Sigmoid colon (tissue), 7 donors: ENCODE data around the gene UBA6. TPM values are rescaled to one million over a fixed set of nuclear protein-coding genes. Genes with fewer than 3 reads are reported as not detected.

ENCODE experiments used
- DNase-seq: peaks from one replicate; pipeline ENCODE4 v3.0.0-alpha.2; 2019
- H3K27ac ChIP-seq, 4 donors: fragments of 200-600 bp; sonication (generic); one replicate each; pipeline ENCODE4 v1.5.1; 2016 to 2019; ENCODE audit warnings: mild to moderate bottlenecking in 1 of 4
- H3K27me3 ChIP-seq, 3 donors: fragments of 200-600 bp; sonication (generic); one replicate each; pipeline ENCODE4 v1.5.1; 2019; ENCODE audit warnings: mild to moderate bottlenecking in 1 of 3
- H3K36me3 ChIP-seq, 4 donors: fragments of 200-600 bp; sonication (generic); one replicate each; pipeline ENCODE4 v1.5.1; 2016 to 2019
- H3K4me1 ChIP-seq, 4 donors: fragments of 200-600 bp; sonication (generic); one replicate each; pipeline ENCODE4 v1.5.1; 2017 to 2019
- H3K4me3 ChIP-seq, 4 donors: fragments of 200-600 bp; sonication (generic); one replicate each; pipeline ENCODE4 v1.5.1; 2017 to 2019; ENCODE audit warnings: mild to moderate bottlenecking in 2 of 4, moderate library complexity in 1 of 4
- H3K9me3 ChIP-seq, 4 donors: fragments of 200-600 bp in 3 of 4; sonication (generic) in 3 of 4; one replicate each; pipeline versions ENCODE4 v1.5.1 to v1.6.1; 2013 to 2019
- EP300 ChIP-seq, 4 donors: sonication (generic); formaldehyde crosslinking; IDR thresholded peaks; one replicate each; pipeline ENCODE4 v1.6.1; 2017; ENCODE audit warnings: antibody characterized with exemption in 4 of 4
- POLR2A ChIP-seq, 2 donors: fragments of 450-650 bp; IDR thresholded peaks; one replicate each; pipeline ENCODE4 v1.6.1; 2016; ENCODE audit warnings: antibody characterized with exemption in 2 of 2, mild to moderate bottlenecking in 2 of 2, moderate library complexity in 2 of 2
- POLR2AphosphoS5 ChIP-seq, 4 donors: sonication (generic); formaldehyde crosslinking; IDR thresholded peaks; one replicate each; pipeline ENCODE4 v1.6.1; 2017; ENCODE audit warnings: antibody characterized with exemption in 4 of 4
- WGBS, 2 donors: extraction: QIAGEN DNeasy Blood & Tissue Kit; methylation state at CpG; one replicate each; pipeline ENCODE4 v1.1.7; 2013; 5-methylcytosine and 5-hydroxymethylcytosine counted together
- intact Hi-C: fragments of 100-400 bp; cut with DNase I; formaldehyde crosslinking; loops from one replicate; pipeline ENCODE4 v1.15.1; 2023
- polyA plus RNA-seq, 3 donors: library from polyadenylated mRNA; stranded (reverse); fragments of 200-250 nt; gene quantifications; one replicate each; pipeline ENCODE4 v1.2.3, GENCODE V29; 2013
- total RNA-seq, 4 donors: library from RNA; depleted of rRNA; stranded (reverse); fragments of >200 nt; gene quantifications; one replicate each; pipeline ENCODE4 v1.1.0, GENCODE V29; 2016
- TF ChIP-seq, protein P1 (sequence below), 4 experiments: fragments of 450-650 bp in 3 of 4; fragments of 200-600 bp in 1 of 4; IDR thresholded peaks; one replicate each; pipeline ENCODE4 v1.5.1; 2016 to 2019; ENCODE audit warnings: antibody characterized with exemption in 4 of 4, mild to moderate bottlenecking in 3 of 4, moderate library complexity in 2 of 4
- donor health status: healthy with polysubstance abuse.
- donor health status: Bipolar disorder and iron deficiency.
- donor health status: healthy.

UBA6 gene
- 10 to 100 TPM; 22.8 to 85.0 (median 28.5) TPM for total RNA-seq
- 10 to 100 TPM in 2 of 3 donors, 1 to 10 TPM in 1; 4.2 to 17.9 (median 14.1) TPM for polyA plus RNA-seq

DNA sequence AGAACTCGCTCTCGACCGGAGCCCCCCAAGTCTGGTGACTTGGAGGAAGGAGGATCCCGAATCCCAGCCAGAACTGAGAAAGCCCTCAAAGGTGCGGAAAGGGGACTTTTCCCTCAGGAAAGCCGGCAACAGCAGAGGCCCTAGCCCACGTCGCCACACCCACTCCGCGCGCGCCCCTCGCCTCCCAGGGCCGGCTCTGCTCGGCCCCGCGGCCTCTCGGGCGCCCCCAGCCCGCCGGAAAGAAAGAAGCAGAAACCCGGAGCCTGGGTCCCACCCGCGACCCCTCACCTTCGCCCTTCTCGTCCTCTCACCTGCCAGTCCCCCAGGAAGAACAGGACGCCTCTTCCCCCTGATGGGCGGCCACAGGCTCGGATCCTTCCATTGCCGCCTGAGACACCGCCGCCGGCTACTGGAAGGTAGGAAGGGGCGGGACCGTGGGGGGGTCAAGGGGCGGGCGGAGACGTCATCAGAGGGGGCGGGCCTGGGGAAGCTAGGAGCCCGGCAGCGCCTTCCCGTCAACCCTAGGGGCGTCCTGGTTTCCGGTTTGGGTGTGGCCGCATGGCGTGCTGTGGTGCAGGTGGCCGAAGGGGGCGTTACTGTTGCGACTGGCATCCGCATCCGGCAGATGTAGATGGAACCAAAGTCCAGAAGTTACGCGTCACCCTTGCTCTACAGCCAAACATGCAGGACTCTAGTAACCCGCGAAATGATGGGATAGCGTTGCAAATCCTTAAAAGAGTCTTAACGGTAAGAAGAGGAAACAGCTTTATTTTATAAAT is at the start of gene UBA6:
Gene UBA6 (minus strand): TSS at position 418 of the 779 bp plus-strand sequence. CDS start 36 bp downstream, at position 382.
- H3K4me3 ChIP-seq, result peak within 1 kb of the TSS; percentile 48 to 92 (median 80)
- peaks cover 0 to 23% (median 14%) of the 10 kb centered on the region in 4 donors for H3K4me1 ChIP-seq
- TF ChIP-seq, protein P1, sequence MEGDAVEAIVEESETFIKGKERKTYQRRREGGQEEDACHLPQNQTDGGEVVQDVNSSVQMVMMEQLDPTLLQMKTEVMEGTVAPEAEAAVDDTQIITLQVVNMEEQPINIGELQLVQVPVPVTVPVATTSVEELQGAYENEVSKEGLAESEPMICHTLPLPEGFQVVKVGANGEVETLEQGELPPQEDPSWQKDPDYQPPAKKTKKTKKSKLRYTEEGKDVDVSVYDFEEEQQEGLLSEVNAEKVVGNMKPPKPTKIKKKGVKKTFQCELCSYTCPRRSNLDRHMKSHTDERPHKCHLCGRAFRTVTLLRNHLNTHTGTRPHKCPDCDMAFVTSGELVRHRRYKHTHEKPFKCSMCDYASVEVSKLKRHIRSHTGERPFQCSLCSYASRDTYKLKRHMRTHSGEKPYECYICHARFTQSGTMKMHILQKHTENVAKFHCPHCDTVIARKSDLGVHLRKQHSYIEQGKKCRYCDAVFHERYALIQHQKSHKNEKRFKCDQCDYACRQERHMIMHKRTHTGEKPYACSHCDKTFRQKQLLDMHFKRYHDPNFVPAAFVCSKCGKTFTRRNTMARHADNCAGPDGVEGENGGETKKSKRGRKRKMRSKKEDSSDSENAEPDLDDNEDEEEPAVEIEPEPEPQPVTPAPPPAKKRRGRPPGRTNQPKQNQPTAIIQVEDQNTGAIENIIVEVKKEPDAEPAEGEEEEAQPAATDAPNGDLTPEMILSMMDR (IDR thresholded peaks at IDR 0.05), result peak in 1 of 4 experiments; percentile 30
- TF ChIP-seq EP300 (IDR thresholded peaks at IDR 0.05), result peak in 1 of 4 donors; percentile 10
- TF ChIP-seq POLR2AphosphoS5 (IDR thresholded peaks at IDR 0.05), result peak; percentile 48 to 79 (median 61)
- TF ChIP-seq POLR2A (IDR thresholded peaks at IDR 0.05), result peak in 1 of 2 donors; percentile 27
- H3K27me3 ChIP-seq, result no peaks in the 10 kb centered on the region
- H3K27ac ChIP-seq, result peak within 1 kb of the TSS; percentile 82 to 91 (median 86)
- H3K36me3 ChIP-seq, result no peaks in the 10 kb centered on the region
- no peaks in the 10 kb centered on the region for H3K9me3 ChIP-seq
- intact Hi-C loops, result loop anchor here (2.0 kb wide), 1 partner anchor 156 kb away; the partner anchor contains the start of gene CENPC
- DNase-seq, result peak; percentile 98
- 0 to 1% methylated on average over 57 of the region's 57 CpGs for WGBS, 2 donors

DNA sequence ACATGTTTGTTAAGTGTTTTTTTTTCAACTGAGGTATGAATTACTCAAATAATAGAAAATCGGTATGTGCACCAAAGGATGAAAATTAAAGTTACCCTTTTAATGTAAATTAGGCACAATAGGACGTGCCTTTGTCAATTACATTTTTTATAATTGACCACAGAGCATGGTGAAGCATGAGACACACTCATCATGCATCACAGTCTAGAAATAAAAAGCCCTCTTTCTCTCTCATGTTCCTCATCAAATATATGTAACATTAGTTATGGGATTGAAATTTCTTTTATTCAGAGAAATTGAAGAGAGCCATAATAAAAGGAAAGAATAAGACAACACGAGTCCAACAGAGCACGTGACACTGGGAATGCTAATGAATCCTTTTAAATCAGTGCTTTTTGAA is 49.7 kb upstream of the UBA6 start:
- intact Hi-C loops, result no loop called here
- 87% methylated on average over 4 of the region's 4 CpGs for WGBS, 2 donors
- TF ChIP-seq, protein P1 (IDR thresholded peaks at IDR 0.05), result no peak
- TF ChIP-seq POLR2AphosphoS5 (IDR thresholded peaks at IDR 0.05) (no peak), POLR2A (IDR thresholded peaks at IDR 0.05) (no peak), EP300 (IDR thresholded peaks at IDR 0.05) (no peak)
- Histone ChIP-seq H3K4me3 (no peak overlapping the region), H3K9me3 (no peaks in the 10 kb centered on the region), H3K27ac (no peak overlapping the region), H3K36me3 (peaks cover 0 to 3% (median 0%) of the 10 kb centered on the region in 4 donors), H3K4me1 (no peaks in the 10 kb centered on the region), H3K27me3 (no peaks in the 10 kb centered on the region)
- no peak for DNase-seq

DNA sequence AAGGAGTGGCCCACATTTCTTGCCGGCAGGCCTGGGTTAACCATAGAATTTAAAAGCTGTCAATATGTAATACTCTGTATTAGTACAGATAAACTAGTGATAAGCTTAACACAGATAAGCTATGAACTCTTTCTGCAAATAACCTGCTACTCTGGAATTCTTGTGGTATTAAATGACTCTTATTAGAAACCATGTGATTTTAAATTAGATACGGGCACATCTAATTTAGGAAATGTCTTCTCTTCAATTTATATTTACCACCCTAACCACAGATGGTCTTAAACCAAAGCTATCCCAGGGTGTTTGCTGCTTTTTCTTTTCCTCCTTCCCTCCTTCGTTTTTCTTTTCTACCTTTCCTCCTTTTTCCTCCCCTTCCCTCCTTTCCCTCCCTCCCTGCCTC is 48.3 kb upstream of the UBA6 start:
- H3K36me3 ChIP-seq, result no peaks in the 10 kb centered on the region
- no peaks in the 10 kb centered on the region for H3K9me3 ChIP-seq
- H3K4me3 ChIP-seq, result no peak overlapping the region
- no peaks in the 10 kb centered on the region for H3K27me3 ChIP-seq
- no peak for DNase-seq
- WGBS, 2 donors, result 81 to 83% methylated on average over 3 of the region's 3 CpGs
- no peak overlapping the region for H3K27ac ChIP-seq
- intact Hi-C loops, result loop anchor here (10.0 kb wide), 1 partner anchor 426 kb away; no protein-coding TSS in a partner anchor
- no peaks in the 10 kb centered on the region for H3K4me1 ChIP-seq
- TF ChIP-seq, protein P1 (IDR thresholded peaks at IDR 0.05), result no peak
- TF ChIP-seq POLR2A (IDR thresholded peaks at IDR 0.05), result no peak
- no peak for TF ChIP-seq POLR2AphosphoS5 (IDR thresholded peaks at IDR 0.05)
- no peak for TF ChIP-seq EP300 (IDR thresholded peaks at IDR 0.05)

DNA sequence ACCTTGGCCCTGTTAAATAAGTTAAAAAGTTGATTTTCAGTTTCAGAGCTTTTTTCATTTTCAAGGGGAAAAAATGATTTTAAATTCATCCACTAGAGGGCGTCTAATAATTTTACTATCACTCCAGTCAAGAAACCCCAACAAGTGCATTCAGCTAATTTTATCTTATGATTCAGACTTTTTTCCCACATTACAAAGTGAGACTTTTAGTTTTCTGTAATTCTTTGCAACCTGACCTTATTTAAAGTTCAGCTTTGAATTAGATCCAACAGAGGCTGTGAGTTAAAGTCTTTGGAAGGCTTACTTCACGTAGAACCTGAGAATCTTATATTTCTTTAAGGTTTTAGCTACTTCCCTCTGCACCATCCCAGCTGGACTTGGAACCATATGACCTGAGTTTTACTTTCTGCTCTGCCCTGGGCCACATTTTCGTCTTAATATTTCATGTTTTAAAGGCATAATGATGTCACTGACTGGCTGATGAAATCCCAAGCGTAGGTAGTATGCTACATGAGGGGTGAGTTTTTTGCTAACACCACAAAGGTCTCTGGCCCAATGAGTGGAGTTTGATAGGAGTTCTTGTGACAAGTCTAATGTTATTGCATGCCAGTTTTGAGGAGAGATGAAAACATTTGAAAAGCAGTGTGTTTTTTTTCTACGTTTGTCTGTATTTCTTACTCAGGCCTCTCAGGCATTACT is 46.0 kb upstream of the UBA6 start:
- 65% methylated on average over 5 of the region's 5 CpGs for WGBS, 2 donors
- Histone ChIP-seq H3K4me3 (no peak overlapping the region), H3K4me1 (no peaks in the 10 kb centered on the region), H3K27me3 (no peaks in the 10 kb centered on the region), H3K36me3 (no peaks in the 10 kb centered on the region), H3K27ac (no peak overlapping the region), H3K9me3 (no peaks in the 10 kb centered on the region)
- intact Hi-C loops, result loop anchor here (10.0 kb wide), 1 partner anchor 428 kb away; no protein-coding TSS in a partner anchor
- TF ChIP-seq, protein P1 (IDR thresholded peaks at IDR 0.05), result peak in 3 of 4 experiments; percentile 11 to 58 (median 15)
- no peak for TF ChIP-seq POLR2A (IDR thresholded peaks at IDR 0.05)
- no peak for TF ChIP-seq POLR2AphosphoS5 (IDR thresholded peaks at IDR 0.05)
- no peak for TF ChIP-seq EP300 (IDR thresholded peaks at IDR 0.05)
- no peak for DNase-seq
